Measurements from ENCODE around the gene ZNF525. TPM values are rescaled to one million over a fixed set of nuclear protein-coding genes. Genes with fewer than 3 reads are reported as not detected.
"Not testable (repeated sequence)": the region's sequence is repeated elsewhere in the genome, so short reads cannot be mapped to it uniquely, and the experiment has no call there.

The ZNF525 gene
- total RNA-seq (10 to 100 TPM; 11.1 to 14.3 TPM), total RNA-seq (19.1 to 51.2 reads per million in 2 donors)

DNA sequence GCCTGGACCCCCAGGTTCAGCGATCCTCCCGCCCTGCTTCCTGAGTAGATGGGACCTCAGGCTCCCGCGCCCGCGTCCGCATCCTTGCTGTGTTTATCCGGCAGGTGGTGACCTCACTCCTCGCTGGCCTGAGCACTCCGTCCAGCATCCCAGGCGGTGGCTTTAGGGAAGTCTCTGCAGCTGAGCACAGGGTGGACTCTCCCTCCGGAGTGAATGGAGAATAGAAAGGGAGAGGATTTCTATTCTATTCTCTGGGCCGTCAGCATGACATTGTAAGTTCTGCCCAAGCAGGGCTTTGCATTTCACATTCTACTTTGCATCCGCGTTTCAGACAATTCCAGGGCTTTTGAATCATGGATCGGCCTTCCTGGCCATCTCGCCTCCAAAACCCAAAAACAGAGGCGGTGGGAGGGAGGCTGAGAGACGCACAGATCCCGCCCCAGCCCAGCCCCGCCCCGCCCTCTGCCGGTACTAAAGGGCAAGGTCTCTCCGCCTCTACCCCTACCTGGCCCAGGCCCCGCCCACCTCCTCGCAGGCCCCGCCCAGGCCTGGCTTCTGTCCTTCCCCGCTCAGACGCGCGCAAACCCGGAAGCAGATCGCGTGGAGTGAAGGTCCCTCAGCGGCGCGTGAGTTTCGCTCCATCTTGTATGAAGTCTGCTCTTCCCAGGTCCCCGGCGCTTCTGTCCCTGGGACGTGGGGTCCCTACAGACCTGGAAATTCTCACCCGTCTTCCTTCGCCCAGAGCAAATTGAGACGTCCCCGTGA is at the start of gene ZNF525:
Gene ZNF525, plus strand, starts transcription at position 572 of the 765 bp plus-strand sequence. CDS start 6,577 bp downstream, outside the sequence.
- Mint-ChIP-seq H3K36me3 (ENCODE audit: low read depth) (no peaks in the 10 kb centered on the region), H3K27ac (peak within 1 kb of the TSS; percentile 89), H3K4me1 (peaks cover 13% of the 10 kb centered on the region)

DNA sequence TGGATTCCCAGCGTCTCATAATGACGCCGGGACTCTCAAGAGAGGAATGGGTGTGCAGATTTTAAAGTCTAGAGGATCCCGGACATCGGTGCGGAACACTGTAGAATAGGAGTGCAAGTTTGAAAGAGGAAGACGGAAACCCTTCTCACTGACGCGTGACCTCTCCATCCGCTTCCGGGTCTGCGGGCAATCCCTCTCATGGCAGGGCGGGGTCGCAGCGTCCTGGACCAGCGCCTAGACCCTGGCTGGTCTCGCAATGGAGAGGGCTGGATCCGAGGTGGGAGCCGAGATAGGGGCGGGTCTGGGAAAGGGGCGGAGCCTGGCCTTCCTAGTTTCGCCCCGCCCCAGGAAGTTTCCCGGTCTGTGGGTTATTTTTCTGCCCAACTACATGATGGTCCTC is 36.5 kb upstream of the ZNF525 start:
- no peak overlapping the region for H3K27ac Mint-ChIP-seq
- peaks cover 12% of the 10 kb centered on the region for H3K9me3 ChIP-seq (ENCODE audit: control insufficient read depth, low read length, poor library complexity, severe bottlenecking)
- peak overlapping the region; percentile 7 for H3K4me3 Mint-ChIP-seq
- peaks cover 2% of the 10 kb centered on the region for H3K4me1 Mint-ChIP-seq
- no peak for ATAC-seq
- no peak for DNase-seq
- no peaks in the 10 kb centered on the region for H3K36me3 Mint-ChIP-seq (ENCODE audit: low read depth)
- H3K27me3 Mint-ChIP-seq: no peaks in the 10 kb centered on the region

More for the DNA sequence above, at the start of gene ZNF525:
- Mint-ChIP-seq H3K27me3 (no peaks in the 10 kb centered on the region), H3K4me3 (peak within 1 kb of the TSS; percentile 91)
- H3K9me3 ChIP-seq (ENCODE audit: control insufficient read depth, low read length, poor library complexity, severe bottlenecking): no peaks in the 10 kb centered on the region
- DNase-seq (peak; percentile 94 to 96 (median 95)), ATAC-seq (peak; percentile 100)

DNA sequence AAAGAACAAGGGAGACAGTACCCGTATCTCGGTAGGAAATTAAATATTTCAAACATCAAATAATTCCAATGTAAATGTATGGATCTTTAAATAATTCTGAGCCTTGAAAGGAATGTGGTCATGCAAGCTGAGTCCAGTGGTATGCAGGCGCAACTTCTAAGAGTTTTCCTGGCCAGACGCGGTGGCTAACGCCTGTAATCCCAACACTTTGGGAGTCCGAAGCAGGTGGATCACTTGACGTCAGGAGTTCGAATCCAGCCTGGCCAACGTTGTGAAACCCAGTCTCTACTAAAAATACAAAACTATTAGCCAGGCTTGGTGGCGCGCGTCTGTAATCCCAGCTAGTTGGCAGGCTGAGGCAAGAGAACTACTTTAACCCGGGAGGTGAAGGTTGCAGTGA is 33.0 kb upstream of the ZNF525 start:
- peaks cover 3% of the 10 kb centered on the region for H3K36me3 Mint-ChIP-seq (ENCODE audit: low read depth)
- peak overlapping the region; percentile 90 for H3K27ac Mint-ChIP-seq
- H3K4me3 Mint-ChIP-seq: peak overlapping the region; percentile 76
- H3K9me3 ChIP-seq (ENCODE audit: control insufficient read depth, low read length, poor library complexity, severe bottlenecking): peaks cover 8% of the 10 kb centered on the region
- H3K27me3 Mint-ChIP-seq: no peaks in the 10 kb centered on the region
- H3K4me1 Mint-ChIP-seq: peaks cover 7% of the 10 kb centered on the region
- DNase-seq (no peak), ATAC-seq (no peak)

DNA sequence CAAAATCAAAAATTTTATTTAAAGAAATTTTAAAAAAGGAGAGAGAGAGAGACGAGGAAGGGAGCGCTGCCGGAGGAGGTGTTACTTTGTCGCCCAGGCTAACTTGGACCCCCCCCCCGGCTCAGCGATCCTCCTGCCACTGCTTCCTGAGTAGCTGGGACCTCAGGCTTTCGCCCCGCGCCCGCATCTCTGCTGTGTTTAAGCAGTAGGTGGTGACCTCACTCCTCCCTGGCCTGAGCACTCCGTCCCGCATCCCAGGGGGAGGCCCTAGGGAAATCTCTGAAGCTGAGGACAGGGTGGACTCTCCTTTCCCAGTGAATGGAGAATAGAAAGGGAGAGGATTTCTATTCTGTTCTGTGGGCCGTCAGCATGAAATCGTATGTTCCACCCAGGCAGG is 32.4 kb upstream of the ZNF525 start:
- peaks cover 7% of the 10 kb centered on the region for H3K9me3 ChIP-seq (ENCODE audit: control insufficient read depth, low read length, poor library complexity, severe bottlenecking)
- Mint-ChIP-seq H3K36me3 (ENCODE audit: low read depth) (peaks cover 3% of the 10 kb centered on the region), H3K27ac (peak overlapping the region; percentile 90), H3K27me3 (no peaks in the 10 kb centered on the region), H3K4me1 (peaks cover 7% of the 10 kb centered on the region), H3K4me3 (peak overlapping the region; percentile 84)
- peak; percentile 29 for ATAC-seq
- DNase-seq: no peak

DNA sequence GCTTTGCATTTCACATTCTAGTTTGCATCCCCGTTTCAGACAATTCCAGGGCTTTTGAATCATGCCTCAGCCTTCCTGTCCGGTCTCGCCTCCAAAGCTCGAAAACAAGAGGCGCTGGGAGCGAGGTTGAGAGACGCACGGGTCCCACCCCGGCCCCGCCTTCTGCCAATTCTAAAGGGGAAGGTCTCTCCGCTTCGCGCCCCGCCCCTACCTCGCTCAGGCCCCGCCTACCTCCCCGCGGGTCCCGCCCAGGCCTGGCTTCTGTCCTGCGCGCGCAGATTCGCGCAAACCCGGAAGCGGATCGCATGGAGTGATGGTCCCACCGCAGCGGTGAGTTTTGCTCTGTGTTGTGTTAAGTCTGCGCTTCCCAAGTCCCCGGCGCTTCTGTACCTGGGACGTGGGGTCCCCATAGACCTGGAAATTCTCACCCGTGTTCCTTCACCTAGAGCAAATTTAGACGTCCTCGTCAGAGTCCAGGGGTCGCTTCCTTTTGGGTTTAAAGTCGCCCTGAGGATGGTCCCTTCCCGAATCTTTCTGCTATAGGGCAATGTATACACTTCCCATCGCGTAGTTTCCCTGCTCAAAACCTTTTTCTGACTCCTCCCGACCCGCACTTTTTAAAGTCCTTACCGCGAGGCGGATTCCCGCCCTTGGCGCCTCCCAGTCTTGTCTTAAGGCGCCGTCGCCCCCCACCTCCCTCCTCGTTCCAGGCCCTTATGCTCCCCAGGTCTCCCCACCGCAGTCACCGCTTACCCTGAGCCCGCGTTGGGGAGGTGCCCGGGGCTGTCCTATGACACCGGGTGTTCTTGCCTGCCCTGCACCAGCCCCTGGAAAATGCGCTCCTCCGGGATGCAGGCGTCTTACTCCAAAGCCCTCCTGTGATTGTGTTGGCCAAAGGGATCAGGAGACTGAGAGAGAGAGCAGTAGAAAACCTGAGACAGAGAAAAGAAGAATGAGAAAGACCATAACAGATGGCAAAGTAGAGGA is 31.7 kb upstream of the ZNF525 start, which contains the start of gene ZNF845:
Gene ZNF845, plus strand, starts transcription at position 287 of the 987 bp plus-strand sequence. CDS start 7,559 bp downstream, outside the sequence.
- DNase-seq (peak; percentile 91 to 96 (median 94)), ATAC-seq (peak; percentile 97)
- H3K27ac Mint-ChIP-seq: peak within 1 kb of the TSS; percentile 90
- peaks cover 3% of the 10 kb centered on the region for H3K36me3 Mint-ChIP-seq (ENCODE audit: low read depth)
- H3K27me3 Mint-ChIP-seq: no peaks in the 10 kb centered on the region
- H3K4me1 Mint-ChIP-seq: peaks cover 7% of the 10 kb centered on the region
- H3K9me3 ChIP-seq (ENCODE audit: control insufficient read depth, low read length, poor library complexity, severe bottlenecking): peaks cover under 1% of the 10 kb centered on the region
- H3K4me3 Mint-ChIP-seq: peak within 1 kb of the TSS; percentile 84

DNA sequence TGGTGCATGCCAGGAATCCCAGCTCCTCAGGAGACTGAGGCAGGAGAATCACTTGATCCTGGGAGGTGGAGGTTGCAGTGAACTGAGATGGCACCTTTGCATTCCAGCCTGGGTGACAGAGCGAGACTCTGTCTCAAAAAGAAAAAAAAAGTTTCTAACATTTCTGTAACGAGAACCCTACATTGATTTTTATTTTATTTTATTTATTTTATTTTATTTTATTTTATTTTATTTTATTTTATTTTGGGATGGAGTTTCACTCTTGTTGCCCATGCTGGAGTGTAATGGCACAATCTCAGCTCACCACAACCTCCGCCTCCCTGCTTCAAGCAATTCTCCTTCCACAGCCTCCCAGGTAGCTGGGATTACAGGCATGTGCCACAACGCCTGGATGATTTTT is 21.1 kb upstream of the ZNF525 start:
- not testable (repeated sequence) for H3K27me3 Mint-ChIP-seq, ATAC-seq, H3K4me3 Mint-ChIP-seq, H3K27ac Mint-ChIP-seq, H3K4me1 Mint-ChIP-seq, DNase-seq
- peaks cover 40% of the 10 kb centered on the region for H3K9me3 ChIP-seq (ENCODE audit: control insufficient read depth, low read length, poor library complexity, severe bottlenecking)
- peaks cover 18% of the 10 kb centered on the region for H3K36me3 Mint-ChIP-seq (ENCODE audit: low read depth)

DNA sequence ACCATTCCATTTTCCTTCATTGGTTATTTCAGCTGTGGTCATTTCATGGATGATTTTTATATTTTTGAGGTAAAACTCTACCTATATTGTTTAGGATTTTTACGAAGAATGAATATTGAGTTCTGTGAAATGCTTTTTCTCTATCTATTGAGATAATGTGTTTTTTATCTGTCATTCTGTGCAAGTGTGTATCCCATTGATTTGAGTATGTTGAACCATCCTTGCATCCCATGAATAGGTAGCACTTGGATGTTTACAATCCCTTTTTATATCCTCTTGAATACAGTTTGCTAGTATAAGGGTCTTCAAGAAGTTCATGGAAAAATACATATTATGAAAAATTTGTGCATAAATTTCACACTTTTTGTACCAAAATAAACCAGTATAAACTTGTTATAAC is 9.8 kb upstream of the ZNF525 start:
- no peak overlapping the region for H3K4me3 Mint-ChIP-seq
- no peaks in the 10 kb centered on the region for H3K4me1 Mint-ChIP-seq
- no peaks in the 10 kb centered on the region for H3K27me3 Mint-ChIP-seq
- no peak overlapping the region for H3K27ac Mint-ChIP-seq
- ATAC-seq (no peak), DNase-seq (no peak)
- H3K36me3 Mint-ChIP-seq (ENCODE audit: low read depth): no peaks in the 10 kb centered on the region
- peaks cover 23% of the 10 kb centered on the region for H3K9me3 ChIP-seq (ENCODE audit: control insufficient read depth, low read length, poor library complexity, severe bottlenecking)

DNA sequence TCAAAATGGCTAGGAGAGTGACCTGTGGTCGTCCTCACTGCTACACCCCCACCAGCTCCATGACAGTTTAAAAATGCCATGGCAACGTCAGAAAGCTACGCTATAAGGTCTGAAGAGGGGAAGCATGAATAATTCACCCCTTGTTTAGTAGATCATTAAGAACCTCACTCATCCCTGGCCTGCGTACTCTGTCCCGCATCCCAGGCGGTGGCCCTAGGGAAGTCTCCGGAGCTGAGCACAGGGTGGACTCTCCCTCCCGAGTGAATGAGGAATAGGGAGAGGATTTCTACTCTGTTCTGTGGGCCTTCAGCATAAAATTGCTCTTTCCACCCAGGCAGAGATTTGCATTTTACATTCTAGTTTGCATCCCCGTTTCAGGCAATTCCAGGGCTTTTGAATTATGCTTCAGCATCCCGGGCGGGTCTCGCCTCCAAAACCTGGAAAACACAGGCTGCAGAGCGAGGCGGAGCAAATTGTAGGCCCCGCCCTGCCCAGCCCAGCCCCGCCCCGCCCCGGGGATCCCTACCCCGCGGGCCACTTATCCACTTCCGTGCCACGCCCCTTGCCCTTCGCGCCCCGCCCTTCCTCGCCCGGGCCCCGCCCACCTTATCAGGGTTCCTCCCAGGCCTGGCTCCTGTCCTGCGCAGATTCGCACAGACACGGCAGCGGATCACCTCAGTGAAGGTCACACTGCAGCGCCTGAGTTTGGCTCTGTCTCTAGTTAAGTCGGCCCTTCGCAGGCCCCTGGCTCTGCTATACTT is 7.5 kb upstream of the ZNF525 start:
- H3K27ac Mint-ChIP-seq: no peak overlapping the region
- no peaks in the 10 kb centered on the region for H3K27me3 Mint-ChIP-seq

DNA sequence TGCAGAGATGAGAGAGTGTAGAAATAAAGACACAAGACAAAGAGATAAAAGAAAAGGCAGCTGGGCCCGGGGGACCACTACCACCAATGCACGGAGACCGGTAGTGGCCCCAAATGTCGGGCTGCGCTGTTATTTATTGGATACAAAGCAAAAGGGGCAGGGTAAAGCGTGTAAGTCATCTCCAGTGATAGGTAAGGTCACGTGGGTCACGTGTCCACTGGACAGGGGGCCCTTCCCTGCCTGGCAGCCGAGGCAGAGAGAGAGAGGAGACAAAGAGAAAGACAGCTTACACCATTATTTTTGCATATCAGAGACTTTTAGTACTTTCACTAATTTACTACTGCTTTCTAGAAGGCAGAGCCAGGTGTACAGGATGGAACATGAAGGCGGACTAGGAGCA is 5.4 kb upstream of the ZNF525 start:
- H3K4me1 Mint-ChIP-seq; H3K27ac Mint-ChIP-seq; H3K4me3 Mint-ChIP-seq; ATAC-seq; DNase-seq; H3K27me3 Mint-ChIP-seq; H3K9me3 ChIP-seq (ENCODE audit: control insufficient read depth, low read length, poor library complexity, severe bottlenecking); H3K36me3 Mint-ChIP-seq (ENCODE audit: low read depth): not testable (repeated sequence)

More for the DNA sequence above, 7.5 kb upstream of the ZNF525 start:
- no peak for ATAC-seq
- no peaks in the 10 kb centered on the region for H3K36me3 Mint-ChIP-seq (ENCODE audit: low read depth)
- H3K9me3 ChIP-seq (ENCODE audit: control insufficient read depth, low read length, poor library complexity, severe bottlenecking): peaks cover 8% of the 10 kb centered on the region
- no peaks in the 10 kb centered on the region for H3K4me1 Mint-ChIP-seq
- no peak for DNase-seq
- no peak overlapping the region for H3K4me3 Mint-ChIP-seq

DNA sequence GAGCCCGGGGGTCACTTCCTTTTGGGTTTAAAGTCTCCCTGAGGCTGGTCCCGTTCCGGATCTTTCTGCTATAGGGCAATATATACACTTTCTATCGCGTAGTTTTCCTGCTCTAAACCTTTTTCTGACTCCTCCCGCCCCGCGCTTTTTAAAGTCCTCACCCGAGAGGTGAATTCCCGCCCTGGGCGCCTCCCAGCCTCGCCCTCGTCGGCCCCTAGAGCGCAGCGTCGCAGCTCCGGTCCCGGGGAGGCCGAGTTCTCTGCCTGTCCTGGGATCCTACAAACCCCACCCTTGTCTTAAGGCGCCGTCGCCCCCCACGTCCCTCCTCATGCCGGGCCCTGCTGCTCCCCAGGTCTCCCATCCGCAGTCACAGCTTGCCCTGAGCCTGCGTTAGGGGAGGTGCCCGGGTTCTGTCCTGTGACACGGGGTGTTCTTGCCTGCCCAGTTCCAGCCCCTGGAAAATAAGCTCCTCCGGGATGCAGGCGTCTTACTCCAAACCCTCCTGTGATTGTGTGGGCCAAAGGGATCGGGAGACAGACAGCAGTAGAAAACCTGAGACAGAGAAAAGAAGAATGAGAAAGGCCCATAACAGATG is 491 bp downstream of the ZNF525 start:
- peaks cover 4% of the 10 kb centered on the region for H3K36me3 Mint-ChIP-seq (ENCODE audit: low read depth)

DNA sequence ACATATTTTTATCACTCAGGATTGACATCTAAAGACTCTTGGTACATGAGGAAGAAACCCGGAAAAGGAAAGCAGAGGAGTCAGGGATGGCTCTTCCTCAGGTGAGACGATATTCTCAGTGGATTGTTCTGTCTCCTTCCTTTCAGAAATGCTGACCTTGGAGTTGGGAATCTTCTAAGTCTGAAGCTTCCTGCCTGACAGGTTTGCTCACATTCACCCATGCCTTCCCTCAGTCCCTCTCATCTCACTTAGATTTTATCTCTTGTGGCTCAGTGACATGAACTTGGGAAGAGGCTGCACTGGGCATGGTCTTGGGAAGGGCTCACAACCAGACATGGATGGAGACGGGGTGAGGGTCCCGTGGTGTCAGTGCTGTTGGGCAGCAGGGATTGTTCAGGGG is 6.7 kb downstream of the ZNF525 start:
- H3K27me3 Mint-ChIP-seq: no peaks in the 10 kb centered on the region
- ATAC-seq (no peak), DNase-seq (no peak)
- no peak overlapping the region for H3K27ac Mint-ChIP-seq
- H3K4me1 Mint-ChIP-seq: no peaks in the 10 kb centered on the region
- H3K9me3 ChIP-seq (ENCODE audit: control insufficient read depth, low read length, poor library complexity, severe bottlenecking): peaks cover 8% of the 10 kb centered on the region
- H3K4me3 Mint-ChIP-seq: no peak overlapping the region
- H3K36me3 Mint-ChIP-seq (ENCODE audit: low read depth): peaks cover 9% of the 10 kb centered on the region

More for the DNA sequence above, 491 bp downstream of the ZNF525 start:
- Mint-ChIP-seq H3K4me3 (peak overlapping the region; percentile 91), H3K27me3 (no peaks in the 10 kb centered on the region), H3K27ac (peak overlapping the region; percentile 89), H3K4me1 (peaks cover 13% of the 10 kb centered on the region)
- H3K9me3 ChIP-seq (ENCODE audit: control insufficient read depth, low read length, poor library complexity, severe bottlenecking): peaks cover under 1% of the 10 kb centered on the region
- ATAC-seq (peak; percentile 48), DNase-seq (peak; percentile 14 to 26 (median 20))

DNA sequence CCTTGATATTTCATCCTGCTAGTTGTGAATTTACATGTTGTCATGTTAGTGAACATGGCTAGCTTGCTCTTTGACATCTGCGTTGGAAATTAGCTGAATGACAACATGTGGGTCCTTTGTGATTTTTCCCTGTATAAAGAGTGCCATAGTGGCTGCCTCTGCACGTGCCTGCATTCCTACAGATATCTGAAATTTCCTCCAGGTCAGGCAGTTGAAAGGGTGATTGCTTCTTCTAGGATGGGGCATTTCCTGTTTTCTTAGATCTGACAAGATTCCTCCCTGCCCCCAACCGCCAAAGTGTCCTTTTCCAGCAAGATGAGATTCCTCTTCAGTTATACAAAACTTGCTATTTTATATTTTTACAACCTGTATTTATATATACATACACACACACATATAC is 8.8 kb downstream of the ZNF525 start:
- no peaks in the 10 kb centered on the region for H3K4me1 Mint-ChIP-seq
- no peak overlapping the region for H3K4me3 Mint-ChIP-seq
- ATAC-seq: no peak
- H3K36me3 Mint-ChIP-seq (ENCODE audit: low read depth): peaks cover 12% of the 10 kb centered on the region
- DNase-seq: no peak
- no peaks in the 10 kb centered on the region for H3K27me3 Mint-ChIP-seq
- peaks cover 10% of the 10 kb centered on the region for H3K9me3 ChIP-seq (ENCODE audit: control insufficient read depth, low read length, poor library complexity, severe bottlenecking)
- no peak overlapping the region for H3K27ac Mint-ChIP-seq

All from T-helper 17 cell (primary cell).